ENCODE results near the gene PCSK6. TPM values are rescaled to one million over a fixed set of nuclear protein-coding genes. Genes with fewer than 3 reads are reported as not detected.

PCSK6 gene
- total RNA-seq, 1 experiment from 2014 or later: 10.6 TPM

DNA sequence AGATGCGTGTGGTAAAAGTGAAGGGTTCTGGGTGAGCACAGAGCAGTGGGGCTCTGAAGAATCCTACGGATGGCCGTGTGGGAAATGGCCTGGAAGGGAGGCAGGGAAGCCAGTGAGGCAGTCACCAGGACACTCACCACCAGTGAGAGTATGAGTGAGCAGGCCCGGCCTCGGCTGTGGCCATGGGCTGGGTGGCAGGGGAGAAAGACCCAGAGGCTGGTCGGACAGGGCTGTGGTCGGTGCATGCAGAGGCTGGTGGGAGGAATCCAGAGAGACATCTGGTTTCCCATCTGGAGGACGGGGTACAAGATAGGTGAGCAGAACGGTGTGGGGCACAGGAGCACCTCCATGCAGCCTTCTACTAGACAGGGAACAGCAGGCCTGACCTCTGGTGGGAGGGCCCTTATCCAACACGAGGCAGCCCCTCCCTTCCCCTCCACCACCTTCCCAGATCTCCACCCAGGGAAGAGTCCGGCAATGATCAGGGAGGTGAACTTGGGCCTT lies 10.1 kb downstream of the PCSK6 start:
- intact Hi-C loops (cut with micrococcal nuclease; ENCODE audit: unreplicated experiment) (no loop called here), in situ Hi-C loops (cut with HindIII; ENCODE audit: low pct_unique_long_range_greater_than_20kb, low sequenced_read_pairs) (no loop called here)
- DNase-seq (ENCODE audit: low read depth, low spot score) (no peak), ATAC-seq (0 out of 2 replicates have a peak, but pooled peaks have one; percentile 7)
- H3K4me3 ChIP-seq (ENCODE audit: low read depth in 2 of 2, low read length in 2 of 2): no peak overlapping the region
- no peaks in the 10 kb centered on the region for H3K36me3 ChIP-seq (ENCODE audit: control insufficient read depth, insufficient read depth, low read length)
- TF ChIP-seq, protein P1, sequence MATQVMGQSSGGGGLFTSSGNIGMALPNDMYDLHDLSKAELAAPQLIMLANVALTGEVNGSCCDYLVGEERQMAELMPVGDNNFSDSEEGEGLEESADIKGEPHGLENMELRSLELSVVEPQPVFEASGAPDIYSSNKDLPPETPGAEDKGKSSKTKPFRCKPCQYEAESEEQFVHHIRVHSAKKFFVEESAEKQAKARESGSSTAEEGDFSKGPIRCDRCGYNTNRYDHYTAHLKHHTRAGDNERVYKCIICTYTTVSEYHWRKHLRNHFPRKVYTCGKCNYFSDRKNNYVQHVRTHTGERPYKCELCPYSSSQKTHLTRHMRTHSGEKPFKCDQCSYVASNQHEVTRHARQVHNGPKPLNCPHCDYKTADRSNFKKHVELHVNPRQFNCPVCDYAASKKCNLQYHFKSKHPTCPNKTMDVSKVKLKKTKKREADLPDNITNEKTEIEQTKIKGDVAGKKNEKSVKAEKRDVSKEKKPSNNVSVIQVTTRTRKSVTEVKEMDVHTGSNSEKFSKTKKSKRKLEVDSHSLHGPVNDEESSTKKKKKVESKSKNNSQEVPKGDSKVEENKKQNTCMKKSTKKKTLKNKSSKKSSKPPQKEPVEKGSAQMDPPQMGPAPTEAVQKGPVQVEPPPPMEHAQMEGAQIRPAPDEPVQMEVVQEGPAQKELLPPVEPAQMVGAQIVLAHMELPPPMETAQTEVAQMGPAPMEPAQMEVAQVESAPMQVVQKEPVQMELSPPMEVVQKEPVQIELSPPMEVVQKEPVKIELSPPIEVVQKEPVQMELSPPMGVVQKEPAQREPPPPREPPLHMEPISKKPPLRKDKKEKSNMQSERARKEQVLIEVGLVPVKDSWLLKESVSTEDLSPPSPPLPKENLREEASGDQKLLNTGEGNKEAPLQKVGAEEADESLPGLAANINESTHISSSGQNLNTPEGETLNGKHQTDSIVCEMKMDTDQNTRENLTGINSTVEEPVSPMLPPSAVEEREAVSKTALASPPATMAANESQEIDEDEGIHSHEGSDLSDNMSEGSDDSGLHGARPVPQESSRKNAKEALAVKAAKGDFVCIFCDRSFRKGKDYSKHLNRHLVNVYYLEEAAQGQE (IDR thresholded peaks at IDR 0.05; ENCODE audit: insufficient read depth in 1 of 2, low read depth in 2 of 2, low read length in 1 of 2): no peak
- TF ChIP-seq POLR2AphosphoS5 (IDR thresholded peaks at IDR 0.05; ENCODE audit: low read depth, low read length) (no peak), TCF7L2 (IDR thresholded peaks at IDR 0.05; ENCODE audit: low read depth, low read length) (no peak), SIN3A (IDR thresholded peaks at IDR 0.05; ENCODE audit: borderline replicate concordance, insufficient read depth, low read depth, low read length) (no peak)
- TF ChIP-seq, protein P2, sequence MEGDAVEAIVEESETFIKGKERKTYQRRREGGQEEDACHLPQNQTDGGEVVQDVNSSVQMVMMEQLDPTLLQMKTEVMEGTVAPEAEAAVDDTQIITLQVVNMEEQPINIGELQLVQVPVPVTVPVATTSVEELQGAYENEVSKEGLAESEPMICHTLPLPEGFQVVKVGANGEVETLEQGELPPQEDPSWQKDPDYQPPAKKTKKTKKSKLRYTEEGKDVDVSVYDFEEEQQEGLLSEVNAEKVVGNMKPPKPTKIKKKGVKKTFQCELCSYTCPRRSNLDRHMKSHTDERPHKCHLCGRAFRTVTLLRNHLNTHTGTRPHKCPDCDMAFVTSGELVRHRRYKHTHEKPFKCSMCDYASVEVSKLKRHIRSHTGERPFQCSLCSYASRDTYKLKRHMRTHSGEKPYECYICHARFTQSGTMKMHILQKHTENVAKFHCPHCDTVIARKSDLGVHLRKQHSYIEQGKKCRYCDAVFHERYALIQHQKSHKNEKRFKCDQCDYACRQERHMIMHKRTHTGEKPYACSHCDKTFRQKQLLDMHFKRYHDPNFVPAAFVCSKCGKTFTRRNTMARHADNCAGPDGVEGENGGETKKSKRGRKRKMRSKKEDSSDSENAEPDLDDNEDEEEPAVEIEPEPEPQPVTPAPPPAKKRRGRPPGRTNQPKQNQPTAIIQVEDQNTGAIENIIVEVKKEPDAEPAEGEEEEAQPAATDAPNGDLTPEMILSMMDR (IDR thresholded peaks at IDR 0.05): no peak
- no peaks in the 10 kb centered on the region for H3K9me3 ChIP-seq (ENCODE audit: control insufficient read depth, insufficient read depth, low read depth, low read length)
- BruUV-seq (replicated peaks): no TSS peak
- H3K4me1 ChIP-seq (ENCODE audit: control insufficient read depth, insufficient read depth, low read length): no peaks in the 10 kb centered on the region
- POLR2A ChIA-PET: no interaction called here
- CTCF ChIA-PET: no interaction called here
- H3K27ac ChIP-seq (ENCODE audit: low read length): no peak overlapping the region
- no peaks in the 10 kb centered on the region for H3K27me3 ChIP-seq (ENCODE audit: control insufficient read depth, insufficient read depth, low read length)

DNA sequence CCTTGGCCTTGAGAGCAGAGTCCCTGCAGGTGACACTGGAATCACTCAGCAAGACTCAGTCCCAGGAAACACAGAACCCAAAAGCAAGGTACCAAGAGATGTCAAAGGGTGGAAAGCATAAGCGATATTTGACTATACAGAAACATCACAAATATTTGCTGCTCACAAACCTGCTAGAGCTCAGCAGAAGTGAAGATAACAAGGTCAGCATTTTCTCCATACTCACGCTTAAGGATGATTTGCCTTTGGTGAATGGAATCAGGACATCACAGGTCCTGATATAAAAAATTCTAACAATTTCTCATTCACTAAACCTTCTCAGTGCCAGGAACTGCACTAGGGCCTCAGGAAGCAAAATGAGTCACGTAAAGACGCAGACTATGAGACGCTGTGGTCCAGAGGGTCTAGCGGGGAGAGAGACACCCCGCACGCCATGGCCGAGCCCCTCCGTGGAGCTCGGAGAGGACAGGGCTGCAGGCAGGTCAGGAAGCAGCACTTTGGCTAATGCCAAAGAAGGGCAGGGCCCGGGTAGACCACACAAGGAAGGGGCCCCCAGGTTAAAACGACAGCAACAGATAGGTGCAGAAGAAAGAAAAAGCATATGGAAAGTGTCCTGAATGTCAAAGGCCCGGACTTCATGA lies 10.7 kb downstream of the PCSK6 start:
- POLR2A ChIA-PET: no interaction called here
- no peaks in the 10 kb centered on the region for H3K36me3 ChIP-seq (ENCODE audit: control insufficient read depth, insufficient read depth, low read length)
- BruUV-seq (replicated peaks): no TSS peak
- ATAC-seq (no peak), DNase-seq (ENCODE audit: low read depth, low spot score) (no peak)
- CTCF ChIA-PET: no interaction called here
- H3K27ac ChIP-seq (ENCODE audit: low read length): no peak overlapping the region
- TF ChIP-seq POLR2AphosphoS5 (IDR thresholded peaks at IDR 0.05; ENCODE audit: low read depth, low read length) (no peak), TCF7L2 (IDR thresholded peaks at IDR 0.05; ENCODE audit: low read depth, low read length) (no peak), SIN3A (IDR thresholded peaks at IDR 0.05; ENCODE audit: borderline replicate concordance, insufficient read depth, low read depth, low read length) (no peak)
- TF ChIP-seq, protein P1 (IDR thresholded peaks at IDR 0.05; ENCODE audit: insufficient read depth in 1 of 2, low read depth in 2 of 2, low read length in 1 of 2): no peak
- TF ChIP-seq, protein P2 (IDR thresholded peaks at IDR 0.05): no peak
- H3K4me3 ChIP-seq (ENCODE audit: low read depth in 2 of 2, low read length in 2 of 2): no peak overlapping the region
- no peaks in the 10 kb centered on the region for H3K9me3 ChIP-seq (ENCODE audit: control insufficient read depth, insufficient read depth, low read depth, low read length)
- no peaks in the 10 kb centered on the region for H3K27me3 ChIP-seq (ENCODE audit: control insufficient read depth, insufficient read depth, low read length)
- in situ Hi-C loops (cut with HindIII; ENCODE audit: low pct_unique_long_range_greater_than_20kb, low sequenced_read_pairs): no loop called here
- intact Hi-C loops (cut with micrococcal nuclease; ENCODE audit: unreplicated experiment): no loop called here
- no peaks in the 10 kb centered on the region for H3K4me1 ChIP-seq (ENCODE audit: control insufficient read depth, insufficient read depth, low read length)

Data from Panc1 (cell line).